ENCODE results near the gene PYCARD. TPM values are rescaled to one million over a fixed set of nuclear protein-coding genes. Genes with fewer than 3 reads are reported as not detected.
"Not testable (repeated sequence)": the region's sequence is repeated elsewhere in the genome, so short reads cannot be mapped to it uniquely, and the experiment has no call there.

The PYCARD gene
- total and polyA plus RNA-seq, 7 experiments from 2014 or later, result 13.0 to 80.1 (median 41.0) TPM

GRCh38 chr16:31199430-31200041, 3.0 kb downstream of the PYCARD start:
- Histone ChIP-seq H3K4me1 (ENCODE audit: control insufficient read depth in 2 of 2, insufficient read depth in 2 of 2, low read length in 2 of 2) (peaks cover 19 to 20% of the 10 kb centered on the region in 2 donors), H3K27ac (ENCODE audit: low read depth, low read length) (no peak overlapping the region), H3K36me3 (ENCODE audit: control insufficient read depth in 2 of 3, insufficient read depth in 3 of 3, low read length in 3 of 3) (peaks cover 0 to 39% (median 10%) of the 10 kb centered on the region in 3 experiments), H3K27me3 (ENCODE audit: control insufficient read depth in 2 of 2, insufficient read depth in 2 of 2, low read length in 2 of 2) (no peaks in the 10 kb centered on the region), H3K9me3 (ENCODE audit: control insufficient read depth in 2 of 3, low read length in 3 of 3) (no peaks in the 10 kb centered on the region), H3K4me3 (ENCODE audit: low read length) (no peak overlapping the region)
- H3K36me3 Mint-ChIP-seq, result peaks cover 0 to 33% (median 4%) of the 10 kb centered on the region in 5 donors
- peak overlapping the region; percentile 26 to 87 (median 51) for H3K27ac Mint-ChIP-seq
- no peaks in the 10 kb centered on the region for H3K27me3 Mint-ChIP-seq
- H3K9me3 Mint-ChIP-seq, result peaks cover 0 to 5% (median 0%) of the 10 kb centered on the region in 11 donors
- peak overlapping the region in 9 of 10 donors; percentile 11 to 92 (median 36) for H3K4me3 Mint-ChIP-seq
- H3K4me1 Mint-ChIP-seq, result peaks cover 33 to 59% (median 57%) of the 10 kb centered on the region in 7 donors
- ATAC-seq (no peak), DNase-seq (no peak)
- intact Hi-C loops (cut with micrococcal nuclease), result loop anchor here (1.0 to 5.0 kb wide), 9 partner anchors 15 to 668 kb away; partner anchors contain the start of genes ARMC5 (in 1 of the 2), KAT8 (in 1 of the 2), TRIM72 (in 1 of the 2) and ZNF843 (in 1 of the 2)
- ChIA-PET POLR2A (interaction anchor here (1.8 to 10.2 kb wide), 3 partner anchors 17 to 57 kb away, joined by 6 to 131 read pairs (median 23); partner anchors contain the start of gene FUS), CTCF (no interaction called here)

GRCh38 chr16:31198207-31198882, 4.2 kb downstream of the PYCARD start:
- no peak for DNase-seq
- Histone ChIP-seq H3K9me3 (ENCODE audit: control insufficient read depth in 2 of 3, low read length in 3 of 3) (no peaks in the 10 kb centered on the region), H3K27ac (ENCODE audit: low read depth, low read length) (no peak overlapping the region), H3K4me1 (ENCODE audit: control insufficient read depth in 2 of 2, insufficient read depth in 2 of 2, low read length in 2 of 2) (peaks cover 19 to 20% of the 10 kb centered on the region in 2 donors), H3K27me3 (ENCODE audit: control insufficient read depth in 2 of 2, insufficient read depth in 2 of 2, low read length in 2 of 2) (no peaks in the 10 kb centered on the region), H3K36me3 (ENCODE audit: control insufficient read depth in 2 of 3, insufficient read depth in 3 of 3, low read length in 3 of 3) (peaks cover 2 to 51% (median 20%) of the 10 kb centered on the region in 3 experiments), H3K4me3 (ENCODE audit: low read length) (no peak overlapping the region)
- intact Hi-C loops (cut with micrococcal nuclease), result no loop called here
- Mint-ChIP-seq H3K36me3 (peaks cover 2 to 37% (median 11%) of the 10 kb centered on the region in 5 donors), H3K27me3 (no peaks in the 10 kb centered on the region), H3K4me1 (peaks cover 31 to 61% (median 54%) of the 10 kb centered on the region in 7 donors), H3K27ac (peak overlapping the region; percentile 4 to 87 (median 73)), H3K9me3 (peaks cover 0 to 5% (median 0%) of the 10 kb centered on the region in 11 donors), H3K4me3 (peak overlapping the region in 2 of 10 donors; percentile 13 to 26)
- POLR2A ChIA-PET, result interaction anchor here (1.8 to 10.2 kb wide), 3 partner anchors 11 to 19 kb away, joined by 6 to 131 read pairs (median 8); partner anchors contain the start of gene FUS
- CTCF ChIA-PET, result no interaction called here
- no peak for ATAC-seq

- H3K4me3 ChIP-seq (ENCODE audit: low read length), result no peak overlapping the region
- Mint-ChIP-seq H3K27me3 (no peaks in the 10 kb centered on the region), H3K4me3 (no peak overlapping the region), H3K27ac (peak overlapping the region in 6 of 9 donors; percentile 34 to 80 (median 60)), H3K9me3 (peaks cover 0 to 3% (median 0%) of the 10 kb centered on the region in 11 donors), H3K4me1 (peaks cover 31 to 64% (median 58%) of the 10 kb centered on the region in 7 donors), H3K36me3 (peaks cover 6 to 46% (median 22%) of the 10 kb centered on the region in 5 donors)
- peaks cover 14 to 15% of the 10 kb centered on the region in 2 donors for H3K4me1 ChIP-seq (ENCODE audit: control insufficient read depth in 2 of 2, insufficient read depth in 2 of 2, low read length in 2 of 2)
- H3K27me3 ChIP-seq (ENCODE audit: control insufficient read depth in 2 of 2, insufficient read depth in 2 of 2, low read length in 2 of 2), result no peaks in the 10 kb centered on the region
- ATAC-seq (no peak), DNase-seq (no peak)
- H3K27ac ChIP-seq (ENCODE audit: low read depth, low read length), result no peak overlapping the region
- H3K36me3 ChIP-seq (ENCODE audit: control insufficient read depth in 2 of 3, insufficient read depth in 3 of 3, low read length in 3 of 3), result peaks cover 7 to 66% (median 30%) of the 10 kb centered on the region in 3 experiments
- CTCF ChIA-PET, result no interaction called here
- POLR2A ChIA-PET, result interaction anchor here (1.7 to 10.2 kb wide), 4 partner anchors 9 to 54 kb away, joined by 5 to 131 read pairs (median 7); partner anchors contain the start of gene FUS
- H3K9me3 ChIP-seq (ENCODE audit: control insufficient read depth in 2 of 3, low read length in 3 of 3), result no peaks in the 10 kb centered on the region
- intact Hi-C loops (cut with micrococcal nuclease), result no loop called here
Observed at GRCh38 chr16:31196324-31197088, 6.1 kb downstream of the PYCARD start.

- POLR2A ChIA-PET, result interaction anchor here (0.6 to 10.2 kb wide), 7 partner anchors 8 to 754 kb away, joined by 3 to 131 read pairs (median 5); partner anchors contain the start of gene FUS
- H3K36me3 ChIP-seq (ENCODE audit: control insufficient read depth in 2 of 3, insufficient read depth in 3 of 3, low read length in 3 of 3), result peaks cover 14 to 72% (median 36%) of the 10 kb centered on the region in 3 experiments
- H3K4me3 Mint-ChIP-seq; CTCF ChIA-PET; ATAC-seq; H3K4me1 ChIP-seq (ENCODE audit: control insufficient read depth in 2 of 2, insufficient read depth in 2 of 2, low read length in 2 of 2); H3K9me3 ChIP-seq (ENCODE audit: control insufficient read depth in 2 of 3, low read length in 3 of 3); H3K27me3 Mint-ChIP-seq; H3K4me3 ChIP-seq (ENCODE audit: low read length); H3K27me3 ChIP-seq (ENCODE audit: control insufficient read depth in 2 of 2, insufficient read depth in 2 of 2, low read length in 2 of 2); DNase-seq; intact Hi-C loops (cut with micrococcal nuclease); H3K9me3 Mint-ChIP-seq; H3K27ac ChIP-seq (ENCODE audit: low read depth, low read length): not testable (repeated sequence)
- H3K27ac Mint-ChIP-seq, result peak overlapping the region in 3 of 9 donors; percentile 34 to 78 (median 75)
- peaks cover 11 to 44% (median 29%) of the 10 kb centered on the region in 5 donors for H3K36me3 Mint-ChIP-seq
- H3K4me1 Mint-ChIP-seq, result peaks cover 31 to 64% (median 57%) of the 10 kb centered on the region in 7 donors
Observed at GRCh38 chr16:31195861-31196260, 6.7 kb downstream of the PYCARD start.

GRCh38 chr16:31194898-31195297, 7.7 kb downstream of the PYCARD start:
- Mint-ChIP-seq H3K4me1 (peaks cover 37 to 63% (median 59%) of the 10 kb centered on the region in 7 donors), H3K4me3 (no peak overlapping the region), H3K27me3 (no peaks in the 10 kb centered on the region), H3K27ac (peak overlapping the region in 1 of 9 donors; percentile 7), H3K36me3 (peaks cover 20 to 53% (median 38%) of the 10 kb centered on the region in 5 donors), H3K9me3 (peaks cover 0 to 4% (median 0%) of the 10 kb centered on the region in 11 donors)
- Histone ChIP-seq H3K36me3 (ENCODE audit: control insufficient read depth in 2 of 3, insufficient read depth in 3 of 3, low read length in 3 of 3) (peaks cover 23 to 82% (median 46%) of the 10 kb centered on the region in 3 experiments), H3K27ac (ENCODE audit: low read depth, low read length) (no peak overlapping the region), H3K4me3 (ENCODE audit: low read length) (no peak overlapping the region), H3K9me3 (ENCODE audit: control insufficient read depth in 2 of 3, low read length in 3 of 3) (no peaks in the 10 kb centered on the region), H3K4me1 (ENCODE audit: control insufficient read depth in 2 of 2, insufficient read depth in 2 of 2, low read length in 2 of 2) (peaks cover 2 to 4% of the 10 kb centered on the region in 2 donors), H3K27me3 (ENCODE audit: control insufficient read depth in 2 of 2, insufficient read depth in 2 of 2, low read length in 2 of 2) (no peaks in the 10 kb centered on the region)
- DNase-seq, result no peak
- intact Hi-C loops (cut with micrococcal nuclease), result no loop called here
- ChIA-PET CTCF (no interaction called here), POLR2A (interaction anchor here (1.2 to 10.2 kb wide), 5 partner anchors 9 to 52 kb away, joined by 3 to 131 read pairs (median 5); partner anchors contain the start of gene FUS)
- ATAC-seq, result no peak

- H3K36me3 Mint-ChIP-seq, result peaks cover 27 to 54% (median 48%) of the 10 kb centered on the region in 5 donors
- Histone ChIP-seq H3K4me1 (ENCODE audit: control insufficient read depth in 2 of 2, insufficient read depth in 2 of 2, low read length in 2 of 2) (peaks cover 0 to 1% of the 10 kb centered on the region in 2 donors), H3K4me3 (ENCODE audit: low read length) (no peak overlapping the region), H3K27ac (ENCODE audit: low read depth, low read length) (no peak overlapping the region), H3K36me3 (ENCODE audit: control insufficient read depth in 2 of 3, insufficient read depth in 3 of 3, low read length in 3 of 3) (peaks cover 34 to 85% (median 56%) of the 10 kb centered on the region in 3 experiments), H3K9me3 (ENCODE audit: control insufficient read depth in 2 of 3, low read length in 3 of 3) (no peaks in the 10 kb centered on the region), H3K27me3 (ENCODE audit: control insufficient read depth in 2 of 2, insufficient read depth in 2 of 2, low read length in 2 of 2) (no peaks in the 10 kb centered on the region)
- peak overlapping the region in 6 of 9 donors; percentile 38 to 82 (median 59) for H3K27ac Mint-ChIP-seq
- H3K4me1 Mint-ChIP-seq, result peaks cover 39 to 64% (median 59%) of the 10 kb centered on the region in 7 donors
- no peak for ATAC-seq
- ChIA-PET CTCF (no interaction called here), POLR2A (interaction anchor here (0.6 to 2.1 kb wide), 4 partner anchors 8 to 622 kb away, joined by 3 to 9 read pairs (median 4); partner anchors contain the start of genes FUS and PYCARD)
- intact Hi-C loops (cut with micrococcal nuclease), result no loop called here
- no peak overlapping the region for H3K4me3 Mint-ChIP-seq
- no peaks in the 10 kb centered on the region for H3K27me3 Mint-ChIP-seq
- no peak for DNase-seq
- peaks cover 0 to 5% (median 0%) of the 10 kb centered on the region in 11 donors for H3K9me3 Mint-ChIP-seq
Observed at GRCh38 chr16:31193874-31194273, 8.7 kb downstream of the PYCARD start.

Data from naive thymus-derived CD4-positive, alpha-beta T cell (primary cell).